ENCODE measurements around the gene NAV2. TPM values are rescaled to one million over a fixed set of nuclear protein-coding genes. Genes with fewer than 3 reads are reported as not detected.

Gene NAV2
- 25.4 and 32.3 TPM in 2 replicates for total RNA-seq (2014; rRNA removed)
- 17.1 TPM for polyA plus RNA-seq (2012)

GRCh38 chr11:19712281-19713195 lies at the start of gene NAV2:
Gene NAV2 (plus strand): TSS chr11:19712837. CDS start chr11:19713696, 859 bp downstream.
- DNase-seq (ENCODE audit: low read depth): peak; percentile 92

- no peak for DNase-seq (ENCODE audit: low read depth)
Measured at GRCh38 chr11:19663206-19663605, 49.4 kb upstream of the NAV2 start.

GRCh38 chr11:19664886-19665548 lies 47.6 kb upstream of the NAV2 start:
- DNase-seq (ENCODE audit: low read depth): peak; percentile 56

- DNase-seq (ENCODE audit: low read depth): no peak
Measured at GRCh38 chr11:19666951-19667350, 45.7 kb upstream of the NAV2 start.

GRCh38 chr11:19669511-19669910 lies 43.1 kb upstream of the NAV2 start:
- DNase-seq (ENCODE audit: low read depth): no peak

GRCh38 chr11:19670030-19670791 lies 42.4 kb upstream of the NAV2 start:
- DNase-seq (ENCODE audit: low read depth): peak; percentile 57

GRCh38 chr11:19672586-19673206 lies 39.9 kb upstream of the NAV2 start:
- no peak for DNase-seq (ENCODE audit: low read depth)

GRCh38 chr11:19673924-19674729 lies 38.5 kb upstream of the NAV2 start:
- no peak for DNase-seq (ENCODE audit: low read depth)

GRCh38 chr11:19674836-19675235 lies 37.8 kb upstream of the NAV2 start:
- no peak for DNase-seq (ENCODE audit: low read depth)

GRCh38 chr11:19675397-19675796 lies 37.2 kb upstream of the NAV2 start:
- DNase-seq (ENCODE audit: low read depth): no peak

GRCh38 chr11:19676475-19677380 lies 35.9 kb upstream of the NAV2 start:
- peak; percentile 69 for DNase-seq (ENCODE audit: low read depth)

- no peak for DNase-seq (ENCODE audit: low read depth)
Measured at GRCh38 chr11:19677381-19678080, 35.1 kb upstream of the NAV2 start.

GRCh38 chr11:19679952-19680828 lies 32.4 kb upstream of the NAV2 start:
- peak; percentile 98 for DNase-seq (ENCODE audit: low read depth)

- DNase-seq (ENCODE audit: low read depth): peak; percentile 63
Measured at GRCh38 chr11:19680829-19681368, 31.7 kb upstream of the NAV2 start.

GRCh38 chr11:19683141-19683805 lies 29.4 kb upstream of the NAV2 start:
- DNase-seq (ENCODE audit: low read depth): no peak

GRCh38 chr11:19683862-19684491 lies 28.7 kb upstream of the NAV2 start:
- DNase-seq (ENCODE audit: low read depth): no peak

GRCh38 chr11:19686234-19686633 lies 26.4 kb upstream of the NAV2 start:
- DNase-seq (ENCODE audit: low read depth): no peak

Data from LHCN-M2 (cell line).